ENCODE results near the gene CROCC.

DNA sequence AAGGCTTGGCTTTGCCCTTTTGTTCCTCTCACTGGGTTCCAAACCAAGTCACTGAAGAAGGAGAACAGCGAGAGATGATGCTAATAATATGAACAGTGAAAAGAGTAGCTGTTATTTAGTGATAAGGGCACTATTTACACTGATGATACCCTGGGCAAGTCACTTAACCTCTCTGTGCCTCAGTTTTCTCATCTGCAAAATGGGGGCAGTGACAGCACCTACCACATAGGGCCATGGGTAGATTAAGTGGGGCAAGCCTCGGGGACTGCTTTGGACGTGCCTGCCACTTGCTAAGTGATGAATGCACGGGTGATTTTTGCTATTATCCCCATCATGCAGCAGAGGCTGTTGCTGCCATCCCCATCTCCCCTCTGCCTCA is 80.8 kb downstream of the CROCC start:
- TF ChIP-seq, protein P1, sequence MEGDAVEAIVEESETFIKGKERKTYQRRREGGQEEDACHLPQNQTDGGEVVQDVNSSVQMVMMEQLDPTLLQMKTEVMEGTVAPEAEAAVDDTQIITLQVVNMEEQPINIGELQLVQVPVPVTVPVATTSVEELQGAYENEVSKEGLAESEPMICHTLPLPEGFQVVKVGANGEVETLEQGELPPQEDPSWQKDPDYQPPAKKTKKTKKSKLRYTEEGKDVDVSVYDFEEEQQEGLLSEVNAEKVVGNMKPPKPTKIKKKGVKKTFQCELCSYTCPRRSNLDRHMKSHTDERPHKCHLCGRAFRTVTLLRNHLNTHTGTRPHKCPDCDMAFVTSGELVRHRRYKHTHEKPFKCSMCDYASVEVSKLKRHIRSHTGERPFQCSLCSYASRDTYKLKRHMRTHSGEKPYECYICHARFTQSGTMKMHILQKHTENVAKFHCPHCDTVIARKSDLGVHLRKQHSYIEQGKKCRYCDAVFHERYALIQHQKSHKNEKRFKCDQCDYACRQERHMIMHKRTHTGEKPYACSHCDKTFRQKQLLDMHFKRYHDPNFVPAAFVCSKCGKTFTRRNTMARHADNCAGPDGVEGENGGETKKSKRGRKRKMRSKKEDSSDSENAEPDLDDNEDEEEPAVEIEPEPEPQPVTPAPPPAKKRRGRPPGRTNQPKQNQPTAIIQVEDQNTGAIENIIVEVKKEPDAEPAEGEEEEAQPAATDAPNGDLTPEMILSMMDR (IDR thresholded peaks at IDR 0.05): no peak
- TF ChIP-seq, protein P2, sequence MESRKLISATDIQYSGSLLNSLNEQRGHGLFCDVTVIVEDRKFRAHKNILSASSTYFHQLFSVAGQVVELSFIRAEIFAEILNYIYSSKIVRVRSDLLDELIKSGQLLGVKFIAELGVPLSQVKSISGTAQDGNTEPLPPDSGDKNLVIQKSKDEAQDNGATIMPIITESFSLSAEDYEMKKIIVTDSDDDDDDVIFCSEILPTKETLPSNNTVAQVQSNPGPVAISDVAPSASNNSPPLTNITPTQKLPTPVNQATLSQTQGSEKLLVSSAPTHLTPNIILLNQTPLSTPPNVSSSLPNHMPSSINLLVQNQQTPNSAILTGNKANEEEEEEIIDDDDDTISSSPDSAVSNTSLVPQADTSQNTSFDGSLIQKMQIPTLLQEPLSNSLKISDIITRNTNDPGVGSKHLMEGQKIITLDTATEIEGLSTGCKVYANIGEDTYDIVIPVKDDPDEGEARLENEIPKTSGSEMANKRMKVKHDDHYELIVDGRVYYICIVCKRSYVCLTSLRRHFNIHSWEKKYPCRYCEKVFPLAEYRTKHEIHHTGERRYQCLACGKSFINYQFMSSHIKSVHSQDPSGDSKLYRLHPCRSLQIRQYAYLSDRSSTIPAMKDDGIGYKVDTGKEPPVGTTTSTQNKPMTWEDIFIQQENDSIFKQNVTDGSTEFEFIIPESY (IDR thresholded peaks at IDR 0.05; ENCODE audit: borderline replicate concordance, low read depth): no peak
- TF ChIP-seq MEF2A (IDR thresholded peaks at IDR 0.05; ENCODE audit: borderline replicate concordance, low read depth) (no peak), POLR2AphosphoS5 (IDR thresholded peaks at IDR 0.05; ENCODE audit: low read depth, low read length) (no peak), TAF1 (IDR thresholded peaks at IDR 0.05; ENCODE audit: borderline replicate concordance, low read depth, low read length) (no peak)
- TF ChIP-seq, protein P3, sequence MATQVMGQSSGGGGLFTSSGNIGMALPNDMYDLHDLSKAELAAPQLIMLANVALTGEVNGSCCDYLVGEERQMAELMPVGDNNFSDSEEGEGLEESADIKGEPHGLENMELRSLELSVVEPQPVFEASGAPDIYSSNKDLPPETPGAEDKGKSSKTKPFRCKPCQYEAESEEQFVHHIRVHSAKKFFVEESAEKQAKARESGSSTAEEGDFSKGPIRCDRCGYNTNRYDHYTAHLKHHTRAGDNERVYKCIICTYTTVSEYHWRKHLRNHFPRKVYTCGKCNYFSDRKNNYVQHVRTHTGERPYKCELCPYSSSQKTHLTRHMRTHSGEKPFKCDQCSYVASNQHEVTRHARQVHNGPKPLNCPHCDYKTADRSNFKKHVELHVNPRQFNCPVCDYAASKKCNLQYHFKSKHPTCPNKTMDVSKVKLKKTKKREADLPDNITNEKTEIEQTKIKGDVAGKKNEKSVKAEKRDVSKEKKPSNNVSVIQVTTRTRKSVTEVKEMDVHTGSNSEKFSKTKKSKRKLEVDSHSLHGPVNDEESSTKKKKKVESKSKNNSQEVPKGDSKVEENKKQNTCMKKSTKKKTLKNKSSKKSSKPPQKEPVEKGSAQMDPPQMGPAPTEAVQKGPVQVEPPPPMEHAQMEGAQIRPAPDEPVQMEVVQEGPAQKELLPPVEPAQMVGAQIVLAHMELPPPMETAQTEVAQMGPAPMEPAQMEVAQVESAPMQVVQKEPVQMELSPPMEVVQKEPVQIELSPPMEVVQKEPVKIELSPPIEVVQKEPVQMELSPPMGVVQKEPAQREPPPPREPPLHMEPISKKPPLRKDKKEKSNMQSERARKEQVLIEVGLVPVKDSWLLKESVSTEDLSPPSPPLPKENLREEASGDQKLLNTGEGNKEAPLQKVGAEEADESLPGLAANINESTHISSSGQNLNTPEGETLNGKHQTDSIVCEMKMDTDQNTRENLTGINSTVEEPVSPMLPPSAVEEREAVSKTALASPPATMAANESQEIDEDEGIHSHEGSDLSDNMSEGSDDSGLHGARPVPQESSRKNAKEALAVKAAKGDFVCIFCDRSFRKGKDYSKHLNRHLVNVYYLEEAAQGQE (IDR thresholded peaks at IDR 0.05; ENCODE audit: low read depth, low read length): no peak
- TF ChIP-seq, protein P4, sequence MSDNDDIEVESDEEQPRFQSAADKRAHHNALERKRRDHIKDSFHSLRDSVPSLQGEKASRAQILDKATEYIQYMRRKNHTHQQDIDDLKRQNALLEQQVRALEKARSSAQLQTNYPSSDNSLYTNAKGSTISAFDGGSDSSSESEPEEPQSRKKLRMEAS (IDR thresholded peaks at IDR 0.05; ENCODE audit: low read depth): no peak
